ENCODE data around the gene AARS2. TPM values are rescaled to one million over a fixed set of nuclear protein-coding genes. Genes with fewer than 3 reads are reported as not detected.

The AARS2 gene
- total RNA-seq, 2 donors from 2014 or later = 7.3 to 19.7 TPM

- Mint-ChIP-seq H3K36me3 (peaks cover 23% of the 10 kb centered on the region in 2 donors), H3K9me3 (no peaks in the 10 kb centered on the region), H3K27ac (peak overlapping the region; percentile 86 to 95)
- no peak for DNase-seq (ENCODE audit: low spot score in 2 of 2)
- ATAC-seq = peak in 1 of 2 donors; percentile 39
These were observed 49.6 kb downstream of the AARS2 start for GRCh38 chr6:44263354-44264100.

GRCh38 chr6:44262467-44263353 lies 50.4 kb downstream of the AARS2 start:
- no peak for DNase-seq (ENCODE audit: low spot score in 2 of 2)
- no peaks in the 10 kb centered on the region for H3K9me3 Mint-ChIP-seq
- peaks cover 23 to 26% of the 10 kb centered on the region in 2 donors for H3K36me3 Mint-ChIP-seq
- no peak for ATAC-seq
- H3K27ac Mint-ChIP-seq = peak overlapping the region; percentile 86 to 95

- ATAC-seq (no peak), DNase-seq (ENCODE audit: low spot score in 2 of 2) (no peak)
- Mint-ChIP-seq H3K36me3 (peaks cover 26 to 29% of the 10 kb centered on the region in 2 donors), H3K27ac (peak overlapping the region in 1 of 2 donors; percentile 17), H3K9me3 (no peaks in the 10 kb centered on the region)
These were observed 51.6 kb downstream of the AARS2 start for GRCh38 chr6:44261581-44261980.

- DNase-seq (ENCODE audit: low spot score in 2 of 2) = no peak
- Mint-ChIP-seq H3K27ac (peak overlapping the region; percentile 17 to 51), H3K9me3 (no peaks in the 10 kb centered on the region), H3K36me3 (peaks cover 32 to 33% of the 10 kb centered on the region in 2 donors)
- ATAC-seq = no peak
These were observed 52.5 kb downstream of the AARS2 start for GRCh38 chr6:44260451-44261297.

GRCh38 chr6:44260011-44260410 lies 53.1 kb downstream of the AARS2 start:
- H3K36me3 Mint-ChIP-seq = peaks cover 32 to 39% of the 10 kb centered on the region in 2 donors
- no peak for ATAC-seq

GRCh38 chr6:44258921-44259320 lies 54.2 kb downstream of the AARS2 start:
- DNase-seq (ENCODE audit: low spot score in 2 of 2) (no peak), ATAC-seq (no peak)
- Mint-ChIP-seq H3K27ac (peak overlapping the region in 1 of 2 donors; percentile 100), H3K36me3 (peaks cover 21 to 37% of the 10 kb centered on the region in 2 donors), H3K9me3 (no peaks in the 10 kb centered on the region)

More at GRCh38 chr6:44260011-44260410, 53.1 kb downstream of the AARS2 start:
- peak overlapping the region in 1 of 2 donors; percentile 51 for H3K27ac Mint-ChIP-seq
- no peak for DNase-seq (ENCODE audit: low spot score in 2 of 2)
- no peaks in the 10 kb centered on the region for H3K9me3 Mint-ChIP-seq

GRCh38 chr6:44258325-44258863 lies 54.8 kb downstream of the AARS2 start:
- no peak for DNase-seq (ENCODE audit: low spot score in 2 of 2)
- ATAC-seq = no peak
- H3K36me3 Mint-ChIP-seq = peaks cover 23 to 36% of the 10 kb centered on the region in 2 donors
- H3K27ac Mint-ChIP-seq = peak overlapping the region in 1 of 2 donors; percentile 100
- no peaks in the 10 kb centered on the region for H3K9me3 Mint-ChIP-seq

GRCh38 chr6:44257753-44258324 lies 55.3 kb downstream of the AARS2 start:
- H3K27ac Mint-ChIP-seq = peak overlapping the region; percentile 78 to 100
- ATAC-seq (no peak), DNase-seq (ENCODE audit: low spot score in 2 of 2) (no peak)
- no peaks in the 10 kb centered on the region for H3K9me3 Mint-ChIP-seq
- H3K36me3 Mint-ChIP-seq = peaks cover 28 to 36% of the 10 kb centered on the region in 2 donors

- peak within 1 kb of the TSS; percentile 99 to 100 for H3K27ac Mint-ChIP-seq
- H3K9me3 Mint-ChIP-seq = no peaks in the 10 kb centered on the region
- DNase-seq (ENCODE audit: low spot score in 2 of 2) (peak; percentile 79 to 83), ATAC-seq (peak; percentile 57 to 79)
- peaks cover 31 to 37% of the 10 kb centered on the region in 2 donors for H3K36me3 Mint-ChIP-seq
These were observed 56.0 kb downstream of the AARS2 start, which contains the start of gene SLC35B2 for GRCh38 chr6:44257025-44257752. TSS of gene SLC35B2 (minus strand) at chr6:44257528. CDS start at chr6:44257410, 118 bp downstream.

GRCh38 chr6:44256775-44257024 lies 56.4 kb downstream of the AARS2 start:
- Mint-ChIP-seq H3K36me3 (peaks cover 35 to 41% of the 10 kb centered on the region in 2 donors), H3K9me3 (no peaks in the 10 kb centered on the region), H3K27ac (peak overlapping the region; percentile 99 to 100)
- DNase-seq (ENCODE audit: low spot score in 2 of 2) (no peak), ATAC-seq (no peak)

- H3K36me3 Mint-ChIP-seq = peaks cover 38 to 47% of the 10 kb centered on the region in 2 donors
- ATAC-seq (peak in 1 of 2 donors; percentile 9), DNase-seq (ENCODE audit: low spot score in 2 of 2) (no peak)
- no peaks in the 10 kb centered on the region for H3K9me3 Mint-ChIP-seq
- H3K27ac Mint-ChIP-seq = peak overlapping the region; percentile 99 to 100
These were observed 57.0 kb downstream of the AARS2 start for GRCh38 chr6:44255871-44256774.

- Mint-ChIP-seq H3K9me3 (no peaks in the 10 kb centered on the region), H3K36me3 (peaks cover 42 to 56% of the 10 kb centered on the region in 2 donors), H3K27ac (peak overlapping the region; percentile 99 to 100)
- ATAC-seq = peak in 1 of 2 donors; percentile 1
- peak in 1 of 2 donors; percentile 52 for DNase-seq (ENCODE audit: low spot score in 2 of 2)
These were observed 57.9 kb downstream of the AARS2 start for GRCh38 chr6:44255105-44255808.

- Mint-ChIP-seq H3K27ac (peak overlapping the region; percentile 99 to 100), H3K9me3 (no peaks in the 10 kb centered on the region), H3K36me3 (peaks cover 50 to 64% of the 10 kb centered on the region in 2 donors)
- DNase-seq (ENCODE audit: low spot score in 2 of 2) (no peak), ATAC-seq (no peak)
These were observed 58.7 kb downstream of the AARS2 start for GRCh38 chr6:44254191-44255104.

Measured in activated naive CD4-positive, alpha-beta T cell treated with anti-CD3 and anti-CD28 coated beads, Interleukin-2, amount 50 U/mL, for 72 hours (primary cell).